PFSK-1 (cell line): ENCODE measurements around the gene AKT2.

Experiments used
- FOXP2 ChIP-seq: optimal IDR thresholded peaks from 2 replicates; pipeline ENCODE3; 2011; ENCODE audit warnings: borderline replicate concordance, control low read depth, inconsistent platforms; ENCODE audit not compliant: insufficient read depth; ENCODE audit errors: extremely low read length, extremely low read depth
- POLR2AphosphoS5 ChIP-seq: IDR thresholded peaks from 2 replicates; pipeline ENCODE4 v1.6.1; 2012; ENCODE audit warnings: low read depth, mild to moderate bottlenecking, control low read depth, low read length, moderate library complexity
- SIN3A ChIP-seq: IDR thresholded peaks from 2 replicates; pipeline ENCODE4 v1.6.1; 2012; ENCODE audit warnings: mild to moderate bottlenecking, low read length, moderate library complexity, borderline replicate concordance; ENCODE audit not compliant: insufficient read depth
- TAF1 ChIP-seq: IDR thresholded peaks from 2 replicates; pipeline ENCODE4 v1.6.1; 2012; ENCODE audit warnings: low read length, control low read depth, borderline replicate concordance; ENCODE audit not compliant: insufficient read depth
- TF ChIP-seq, protein P1 (sequence below), 2 experiments: IDR thresholded peaks; 2 replicates each; pipeline versions ENCODE4 v1.6.1 to v1.8.0; 2011 to 2012; ENCODE audit warnings: low read depth in 2 of 2, low read length in 2 of 2, control low read depth in 1 of 2, inconsistent platforms in 1 of 2, mild to moderate bottlenecking in 1 of 2, moderate library complexity in 1 of 2; ENCODE audit not compliant: insufficient read depth in 1 of 2

The AKT2 gene

DNA sequence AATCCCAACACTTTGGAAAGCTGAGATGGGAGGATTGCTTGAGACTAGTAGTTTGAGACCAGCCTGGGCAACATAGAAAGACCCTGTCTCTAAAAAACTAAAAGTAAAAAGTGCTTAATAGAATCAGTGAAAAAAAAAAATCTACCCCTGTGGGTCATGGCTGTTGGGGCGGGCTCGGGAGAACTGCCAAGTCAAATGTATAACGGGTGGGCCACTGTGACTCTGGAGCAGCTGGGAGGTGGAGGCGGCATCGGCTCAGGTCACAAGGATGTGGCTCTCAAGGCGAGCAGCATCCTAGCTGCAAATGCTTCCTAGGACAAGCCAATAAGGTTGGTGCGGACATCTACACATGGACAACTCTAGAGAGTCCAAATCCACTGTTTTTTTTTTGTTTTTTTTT, 32.2 kb upstream of the AKT2 start:
- TF ChIP-seq, protein P1, sequence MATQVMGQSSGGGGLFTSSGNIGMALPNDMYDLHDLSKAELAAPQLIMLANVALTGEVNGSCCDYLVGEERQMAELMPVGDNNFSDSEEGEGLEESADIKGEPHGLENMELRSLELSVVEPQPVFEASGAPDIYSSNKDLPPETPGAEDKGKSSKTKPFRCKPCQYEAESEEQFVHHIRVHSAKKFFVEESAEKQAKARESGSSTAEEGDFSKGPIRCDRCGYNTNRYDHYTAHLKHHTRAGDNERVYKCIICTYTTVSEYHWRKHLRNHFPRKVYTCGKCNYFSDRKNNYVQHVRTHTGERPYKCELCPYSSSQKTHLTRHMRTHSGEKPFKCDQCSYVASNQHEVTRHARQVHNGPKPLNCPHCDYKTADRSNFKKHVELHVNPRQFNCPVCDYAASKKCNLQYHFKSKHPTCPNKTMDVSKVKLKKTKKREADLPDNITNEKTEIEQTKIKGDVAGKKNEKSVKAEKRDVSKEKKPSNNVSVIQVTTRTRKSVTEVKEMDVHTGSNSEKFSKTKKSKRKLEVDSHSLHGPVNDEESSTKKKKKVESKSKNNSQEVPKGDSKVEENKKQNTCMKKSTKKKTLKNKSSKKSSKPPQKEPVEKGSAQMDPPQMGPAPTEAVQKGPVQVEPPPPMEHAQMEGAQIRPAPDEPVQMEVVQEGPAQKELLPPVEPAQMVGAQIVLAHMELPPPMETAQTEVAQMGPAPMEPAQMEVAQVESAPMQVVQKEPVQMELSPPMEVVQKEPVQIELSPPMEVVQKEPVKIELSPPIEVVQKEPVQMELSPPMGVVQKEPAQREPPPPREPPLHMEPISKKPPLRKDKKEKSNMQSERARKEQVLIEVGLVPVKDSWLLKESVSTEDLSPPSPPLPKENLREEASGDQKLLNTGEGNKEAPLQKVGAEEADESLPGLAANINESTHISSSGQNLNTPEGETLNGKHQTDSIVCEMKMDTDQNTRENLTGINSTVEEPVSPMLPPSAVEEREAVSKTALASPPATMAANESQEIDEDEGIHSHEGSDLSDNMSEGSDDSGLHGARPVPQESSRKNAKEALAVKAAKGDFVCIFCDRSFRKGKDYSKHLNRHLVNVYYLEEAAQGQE (IDR thresholded peaks at IDR 0.05; ENCODE audit: insufficient read depth in 1 of 2, low read depth in 2 of 2, low read length in 2 of 2): no peak
- TF ChIP-seq SIN3A (no peak), FOXP2 (no peak), TAF1 (no peak), POLR2AphosphoS5 (no peak)

DNA sequence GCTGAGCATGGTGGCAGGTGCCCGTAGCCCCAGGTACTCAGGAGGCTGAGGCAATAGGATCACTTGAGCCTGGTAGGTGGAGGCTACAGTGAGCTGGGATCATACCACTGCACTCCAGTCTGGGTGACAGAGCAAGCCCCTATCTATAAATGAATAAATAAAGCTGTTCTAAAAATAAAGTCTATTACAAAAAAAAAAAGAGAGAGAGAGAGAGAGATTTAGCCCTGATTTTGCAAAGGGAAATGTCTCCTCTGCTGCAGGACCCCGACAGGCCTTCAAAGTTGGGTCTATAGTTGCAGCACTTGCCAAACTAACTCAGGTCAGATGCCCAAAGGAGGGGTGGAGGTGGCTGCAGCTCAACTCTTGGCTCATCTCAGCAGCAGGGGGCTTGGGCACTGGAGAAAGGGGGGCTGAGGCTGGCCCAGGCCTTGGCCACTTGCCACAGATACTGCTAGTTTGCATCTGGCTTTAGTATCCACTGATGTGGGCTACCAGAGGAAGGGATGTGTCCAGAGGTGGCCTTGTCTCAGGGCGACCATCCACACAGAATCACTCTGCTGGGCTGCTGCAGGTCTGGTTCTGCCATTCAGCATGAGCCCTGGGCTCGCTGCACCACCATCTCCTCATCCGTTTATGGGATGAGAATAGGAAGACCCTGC, 30.8 kb upstream of the AKT2 start:
- TF ChIP-seq TAF1 (no peak), SIN3A (no peak), FOXP2 (no peak), POLR2AphosphoS5 (no peak)
- TF ChIP-seq, protein P1 (IDR thresholded peaks at IDR 0.05; ENCODE audit: insufficient read depth in 1 of 2, low read depth in 2 of 2, low read length in 2 of 2): no peak

DNA sequence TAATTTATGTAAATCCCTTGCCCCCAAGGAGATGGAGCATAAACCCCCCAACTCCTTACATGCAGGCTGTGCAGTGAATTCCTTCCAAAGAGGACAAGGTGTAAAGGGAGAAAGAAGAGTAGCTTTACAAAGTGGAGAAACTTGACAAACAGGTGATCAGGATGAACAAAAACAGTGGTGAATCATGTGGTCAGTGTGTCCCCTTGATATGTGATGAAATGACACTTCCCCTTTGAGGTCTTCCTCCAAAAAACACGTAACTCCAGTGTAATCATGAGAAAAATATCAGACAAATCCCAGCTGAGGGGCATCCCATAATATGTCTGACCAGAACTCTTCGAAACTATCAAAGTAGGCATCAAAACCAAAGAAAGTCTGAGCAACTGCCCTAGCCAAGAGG, 29.5 kb upstream of the AKT2 start:
- TF ChIP-seq POLR2AphosphoS5: no peak
- TF ChIP-seq, protein P1 (IDR thresholded peaks at IDR 0.05; ENCODE audit: insufficient read depth in 1 of 2, low read depth in 2 of 2, low read length in 2 of 2): no peak
- no peak for TF ChIP-seq FOXP2
- TF ChIP-seq TAF1: no peak
- TF ChIP-seq SIN3A: no peak

DNA sequence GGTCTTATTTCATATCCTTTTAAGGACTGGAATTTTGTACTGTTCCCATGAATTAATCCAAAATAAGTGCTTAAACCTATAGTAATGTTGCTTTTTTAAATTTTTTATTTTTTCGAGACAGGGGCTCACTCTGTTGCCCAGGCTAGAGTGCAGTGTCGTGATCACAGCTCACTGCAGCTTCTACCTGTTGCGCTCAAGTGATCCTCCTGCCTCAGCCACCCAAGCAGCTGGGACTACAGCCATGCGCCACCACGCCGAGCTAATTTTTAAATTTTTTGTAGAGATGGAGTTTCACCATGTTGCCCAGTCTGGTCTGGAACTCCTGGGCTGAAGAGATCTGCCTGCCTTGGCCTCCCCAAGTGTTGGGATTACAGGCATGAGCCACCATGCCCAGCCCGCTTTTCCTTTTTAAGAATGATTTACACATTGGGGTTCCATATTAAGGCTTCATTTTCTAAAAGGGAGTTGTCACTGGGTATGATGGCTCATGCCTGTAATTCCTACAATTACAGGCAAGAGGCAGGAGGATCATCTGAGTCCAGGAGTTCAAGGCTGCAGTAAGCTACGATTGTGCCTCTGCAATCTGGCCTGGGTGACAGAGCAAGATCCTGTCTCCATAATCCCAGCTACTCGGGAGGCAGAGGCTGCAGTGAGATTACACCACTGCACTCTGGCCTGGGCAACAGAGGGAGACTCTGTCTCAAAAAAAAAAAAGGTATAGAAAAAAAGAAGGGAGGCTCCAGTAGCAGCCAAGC, 28.3 kb upstream of the AKT2 start:
- no peak for TF ChIP-seq FOXP2
- TF ChIP-seq, protein P1 (IDR thresholded peaks at IDR 0.05; ENCODE audit: insufficient read depth in 1 of 2, low read depth in 2 of 2, low read length in 2 of 2): no peak
- TF ChIP-seq SIN3A: no peak
- TF ChIP-seq POLR2AphosphoS5: no peak
- no peak for TF ChIP-seq TAF1
